GM21528 (cell line): ENCODE measurements around the gene CYP4A22.
"Not testable (repeated sequence)": the region's sequence is repeated elsewhere in the genome, so short reads cannot be mapped to it uniquely, and the experiment has no call there.

Experiments used
- ATAC-seq: cut with Tn5 transposase; IDR thresholded peaks from one replicate; pipeline ENCODE4 v1.9.1; 2021; ENCODE audit warnings: mild to moderate bottlenecking, moderate library complexity; ENCODE audit not compliant: unreplicated experiment, low FRiP score

Gene CYP4A22

GRCh38 chr1:47149162-47149561 is 11.9 kb downstream of the CYP4A22 start:
- not testable (repeated sequence) for ATAC-seq

- not testable (repeated sequence) for ATAC-seq
Measured at GRCh38 chr1:47156457-47156856, 19.2 kb downstream of the CYP4A22 start.

DNA sequence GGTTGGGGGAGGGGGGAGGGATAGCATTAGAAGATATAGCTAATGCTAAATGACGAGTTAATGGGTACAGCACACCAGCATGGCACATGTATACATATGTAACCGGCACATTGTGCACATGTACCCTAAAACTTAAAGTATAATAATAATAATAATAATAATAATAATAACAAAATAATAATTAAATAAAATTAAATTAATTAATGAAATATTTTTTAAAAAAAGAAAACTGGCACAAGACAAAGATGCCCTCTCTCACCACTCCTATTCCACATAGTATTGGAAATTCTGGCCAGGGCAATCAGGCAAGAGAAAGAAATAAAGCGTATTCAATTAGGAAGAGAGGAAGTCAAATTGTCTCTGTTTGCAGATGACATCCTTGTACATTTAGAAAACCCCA is 20.7 kb downstream of the CYP4A22 start:
- not testable (repeated sequence) for ATAC-seq

GRCh38 chr1:47160716-47161115 is 23.5 kb downstream of the CYP4A22 start:
- no peak for ATAC-seq

DNA sequence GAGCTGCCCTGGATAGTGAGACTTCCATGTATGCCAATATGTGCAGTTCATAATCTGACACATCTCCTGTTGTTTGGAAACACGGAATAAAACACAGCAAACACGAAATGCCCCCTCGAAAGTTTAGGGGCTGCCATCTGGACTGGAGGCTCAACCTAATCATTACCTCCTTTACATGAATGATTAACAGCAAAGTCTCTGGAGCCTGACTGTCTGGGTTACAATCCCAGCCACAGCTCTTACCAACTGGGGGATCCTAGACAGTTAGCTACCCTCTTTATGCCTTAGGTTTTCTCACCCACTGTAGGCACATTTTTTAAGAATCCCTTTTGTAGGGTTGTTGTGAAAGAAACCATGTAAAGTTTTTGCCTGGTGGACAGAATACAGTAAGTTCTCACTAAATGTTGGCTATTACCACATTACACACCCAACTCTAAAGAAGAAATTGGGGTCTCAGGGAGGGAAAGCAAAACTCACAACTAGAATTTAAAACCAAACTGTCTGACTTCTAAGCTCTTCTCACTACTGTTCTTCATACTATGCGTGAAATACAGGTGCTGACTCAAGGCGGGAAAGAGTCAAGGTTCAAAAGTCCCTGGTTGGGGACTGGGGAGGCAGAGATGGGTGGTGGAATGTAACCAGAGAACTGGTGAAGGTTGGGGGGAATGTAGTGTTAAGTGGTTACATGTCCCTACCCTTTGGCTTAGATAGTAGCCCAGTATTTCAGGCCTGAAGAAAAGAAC is 24.2 kb downstream of the CYP4A22 start:
- no peak for ATAC-seq

- no peak for ATAC-seq
Measured at GRCh38 chr1:47164552-47164951, 27.3 kb downstream of the CYP4A22 start.

DNA sequence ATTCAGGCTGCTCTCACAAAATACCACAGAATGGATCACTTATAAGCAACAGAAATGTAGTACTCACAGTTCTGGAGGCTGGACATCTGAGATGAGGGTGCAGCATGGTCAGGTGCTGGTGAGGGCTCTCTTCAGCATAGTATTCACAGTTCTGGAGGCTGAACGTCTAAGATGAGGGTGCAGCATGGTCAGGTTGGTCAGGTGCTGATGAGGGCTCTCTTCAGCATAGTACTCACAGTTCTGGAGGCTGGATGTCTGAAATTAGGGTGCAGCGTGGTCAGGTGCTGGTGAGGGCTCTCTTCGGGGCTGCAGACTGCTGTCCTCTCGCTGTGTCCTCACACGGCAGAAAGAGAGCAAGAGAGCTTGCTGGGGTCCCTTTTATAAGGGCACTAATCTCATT is 35.5 kb downstream of the CYP4A22 start:
- ATAC-seq = no peak

GRCh38 chr1:47174656-47175020 is 37.4 kb downstream of the CYP4A22 start:
- ATAC-seq = no peak

GRCh38 chr1:47175227-47175934 is 38.1 kb downstream of the CYP4A22 start:
- peak; percentile 50 for ATAC-seq

GRCh38 chr1:47178020-47178419 is 40.8 kb downstream of the CYP4A22 start:
- ATAC-seq = no peak

DNA sequence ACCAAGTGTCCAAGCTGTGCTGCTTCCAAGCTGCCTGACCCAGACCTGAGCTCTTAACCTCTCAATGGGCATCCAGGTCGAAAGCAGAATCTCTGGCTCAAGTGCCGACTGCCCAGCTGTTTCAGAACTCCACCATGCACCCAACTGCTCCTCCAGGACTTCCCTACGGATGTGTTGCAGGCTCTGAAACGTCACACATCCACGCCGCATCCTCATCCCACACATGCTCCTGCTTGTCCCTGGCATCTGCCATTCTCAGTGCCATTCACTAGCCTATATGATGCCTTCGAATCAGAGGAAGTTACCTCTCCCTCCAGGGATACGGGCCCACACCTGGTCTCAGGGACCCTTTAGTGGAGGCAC is 41.4 kb downstream of the CYP4A22 start:
- ATAC-seq = no peak

- peak; percentile 82 for ATAC-seq
Measured at GRCh38 chr1:47179017-47179987, 42.1 kb downstream of the CYP4A22 start.

DNA sequence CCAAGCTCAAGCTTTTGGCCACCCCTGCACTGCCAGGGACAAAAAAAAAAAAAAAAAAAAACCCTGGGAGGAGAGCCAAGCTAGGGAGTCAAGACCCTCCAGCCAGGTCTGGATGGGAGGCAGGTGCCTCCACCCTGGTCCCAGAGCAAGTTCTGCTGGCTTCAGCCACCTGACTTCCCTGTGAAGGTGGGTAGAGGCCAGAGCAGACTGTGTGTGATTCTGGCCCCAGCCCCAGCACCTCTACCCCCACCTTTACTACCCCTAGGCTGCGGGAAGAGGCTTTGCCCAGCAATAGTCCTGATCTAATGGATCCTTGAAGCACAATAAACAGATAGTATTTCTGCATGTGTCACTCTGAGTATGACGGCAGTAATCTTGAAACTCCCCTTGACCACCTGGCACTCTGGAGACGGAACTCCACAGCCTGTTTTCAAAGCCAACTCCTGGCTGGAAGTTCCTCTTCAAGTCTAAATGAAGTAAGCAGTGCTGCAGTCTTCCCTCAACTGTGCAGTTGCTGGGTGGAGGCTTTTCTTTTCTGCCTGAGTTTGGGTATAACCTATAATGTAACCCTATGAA is 42.8 kb downstream of the CYP4A22 start:
- no peak for ATAC-seq

GRCh38 chr1:47180603-47181094 is 43.4 kb downstream of the CYP4A22 start:
- no peak for ATAC-seq

DNA sequence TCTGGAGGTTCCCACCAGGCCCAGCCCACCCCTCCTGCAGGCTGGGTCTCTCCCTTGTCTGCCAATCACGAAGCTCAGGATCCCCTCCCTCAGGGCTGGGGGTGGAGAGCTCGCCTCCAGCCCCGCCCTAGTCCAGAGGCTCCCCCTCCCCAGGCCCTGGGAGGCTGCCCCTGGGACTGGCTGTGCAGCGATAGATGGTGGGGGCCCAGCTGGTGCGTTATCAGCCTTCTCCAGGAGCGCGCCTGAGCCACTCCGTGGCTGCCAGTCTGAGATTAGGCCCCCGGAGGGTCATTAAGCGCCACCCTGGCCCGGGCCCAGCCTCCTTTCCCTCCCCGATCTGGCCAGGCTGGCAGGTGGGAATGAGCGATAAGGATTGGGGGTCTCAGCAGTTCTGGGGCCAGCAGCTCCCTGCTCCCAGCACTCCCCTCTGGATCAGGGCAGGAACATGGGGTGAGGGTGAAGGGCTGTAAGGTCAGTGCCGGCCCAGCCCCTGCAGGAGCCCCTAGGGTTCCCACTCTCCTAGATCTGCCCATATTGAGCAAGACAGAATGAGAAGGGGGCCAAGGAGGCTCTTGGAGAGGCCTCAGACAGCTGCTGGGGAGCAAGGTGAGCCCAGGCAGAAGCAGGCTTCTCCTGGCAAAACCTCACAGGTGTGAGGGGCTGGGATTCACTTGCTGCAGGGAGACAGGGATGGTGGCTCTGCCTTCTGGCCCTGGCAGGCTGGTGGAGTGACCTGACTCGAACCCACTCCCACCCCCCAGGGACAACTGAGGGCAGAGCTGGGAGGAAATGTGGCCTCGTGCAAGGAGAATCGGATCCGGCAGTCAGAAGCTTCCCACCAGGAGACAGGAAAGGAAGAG is 44.1 kb downstream of the CYP4A22 start:
- ATAC-seq = no peak

- ATAC-seq = no peak
Measured at GRCh38 chr1:47181955-47182675, 44.9 kb downstream of the CYP4A22 start.

- ATAC-seq = no peak
Measured at GRCh38 chr1:47182676-47183235, 45.5 kb downstream of the CYP4A22 start.

GRCh38 chr1:47183308-47184089 is 46.3 kb downstream of the CYP4A22 start:
- ATAC-seq = no peak
